HG03045 (cell line): ENCODE data around the gene SVOP.

Experiments
- ATAC-seq: cut with Tn5 transposase; IDR thresholded peaks from one replicate; pipeline ENCODE4 v1.9.1; 2021; ENCODE audit warnings: mild to moderate bottlenecking, moderate library complexity; ENCODE audit not compliant: unreplicated experiment

The SVOP gene

DNA sequence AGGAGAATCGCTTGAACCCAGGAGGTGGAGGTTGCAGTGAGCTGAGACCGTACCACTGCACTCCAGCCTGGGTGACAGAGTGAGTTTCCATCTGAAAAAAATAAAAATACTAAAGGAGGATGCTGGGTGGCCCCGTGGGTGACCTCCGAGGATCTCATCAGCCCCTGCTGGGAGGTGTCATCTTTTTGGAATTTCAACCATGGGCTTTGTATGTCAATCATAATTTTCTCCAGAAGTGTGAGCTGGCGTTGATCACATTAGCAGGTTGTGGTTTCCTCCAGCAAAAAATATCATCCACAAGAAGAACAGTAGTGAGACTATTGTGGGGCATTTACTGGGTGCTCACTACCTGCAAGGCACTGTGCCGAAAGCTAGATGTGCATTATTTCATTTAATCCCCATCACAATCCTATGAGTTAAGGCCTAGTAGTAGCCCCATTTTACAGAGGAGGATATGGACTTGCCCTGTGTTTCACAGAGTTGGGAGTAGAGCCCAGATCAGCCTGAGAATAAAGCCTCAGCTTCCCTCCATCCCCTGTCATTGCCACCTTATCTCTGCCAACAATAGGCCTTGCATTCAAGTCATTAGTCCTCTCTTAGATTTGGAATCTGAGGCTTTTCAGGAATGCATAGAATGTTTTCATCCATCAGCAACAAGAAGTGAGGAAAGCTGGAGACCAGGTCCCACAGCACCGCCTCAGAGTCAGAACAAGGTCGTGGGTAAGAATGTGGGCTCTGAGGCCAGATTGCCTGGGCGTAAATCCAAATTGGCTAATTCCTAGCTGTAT, 39.8 kb downstream of the SVOP start:
- ATAC-seq = no peak

DNA sequence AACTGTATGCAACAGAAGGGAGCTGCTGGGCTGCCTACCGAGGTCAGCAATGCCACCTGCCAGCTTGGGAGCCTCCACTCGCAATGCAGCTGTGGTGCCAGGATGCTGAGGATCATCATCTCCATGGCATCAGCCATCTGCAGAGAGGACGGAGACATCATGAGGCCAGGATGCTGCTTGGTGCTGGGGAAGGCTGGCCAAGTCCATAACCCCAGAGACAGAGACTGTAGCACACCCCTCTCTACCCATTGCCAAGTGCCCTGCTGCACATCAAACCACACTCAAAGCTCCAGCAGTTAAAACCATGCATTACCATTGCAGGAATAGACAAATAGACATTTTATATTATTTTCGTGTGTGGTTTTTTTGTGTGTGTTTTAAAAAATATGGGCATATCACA, 43.5 kb downstream of the SVOP start:
- no peak for ATAC-seq

DNA sequence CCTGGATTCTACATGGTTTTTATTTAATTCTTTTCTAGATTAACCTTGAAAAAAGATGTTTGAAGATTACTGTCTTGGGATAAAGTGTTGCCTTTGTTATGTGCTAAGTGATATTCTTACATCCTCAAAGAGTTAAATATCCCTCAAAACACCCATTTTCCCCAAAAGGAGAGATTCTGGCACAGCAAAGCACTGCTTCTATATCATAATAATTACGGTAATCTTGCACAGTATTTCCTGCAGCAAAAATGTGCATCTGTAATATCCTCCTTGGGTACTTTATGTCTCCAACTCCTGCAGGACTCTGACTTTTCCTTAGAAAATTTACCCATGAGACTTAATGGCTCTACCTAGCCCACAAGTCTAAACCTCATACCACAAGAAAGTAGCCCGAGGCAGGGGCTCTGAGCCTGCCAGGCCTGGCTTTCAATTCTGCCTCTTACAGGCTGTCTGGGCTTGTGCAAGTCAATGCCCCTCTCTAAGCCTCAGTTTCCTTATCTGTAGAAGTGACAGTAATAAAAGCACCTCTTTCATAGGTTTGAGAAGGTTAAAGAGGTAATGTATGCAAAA, 45.8 kb downstream of the SVOP start:
- ATAC-seq = no peak

DNA sequence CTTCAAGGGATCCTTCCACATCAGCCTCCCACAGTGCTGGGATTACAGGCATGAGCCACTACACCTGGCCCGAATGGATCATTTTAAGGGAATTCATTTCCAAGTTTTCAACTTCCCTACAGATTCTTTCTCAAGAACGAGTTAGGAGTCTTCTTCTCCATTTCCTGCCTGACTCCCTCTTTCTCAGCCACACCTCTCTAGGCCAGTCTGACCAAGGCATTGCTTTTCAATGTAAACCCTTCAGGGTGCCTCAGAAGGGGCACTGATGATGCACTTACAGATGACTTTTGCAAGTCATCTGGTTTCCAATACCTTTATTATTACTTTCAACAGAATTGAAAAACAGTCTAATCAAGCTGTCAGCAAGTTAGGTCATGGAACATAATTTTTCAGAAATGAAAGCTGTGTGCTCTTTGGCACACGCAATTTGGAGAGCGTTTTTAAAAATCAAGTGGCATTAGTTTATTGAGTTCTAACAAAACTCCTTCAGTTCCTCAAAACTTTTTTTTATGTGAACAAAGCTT, 47.2 kb downstream of the SVOP start:
- no peak for ATAC-seq

DNA sequence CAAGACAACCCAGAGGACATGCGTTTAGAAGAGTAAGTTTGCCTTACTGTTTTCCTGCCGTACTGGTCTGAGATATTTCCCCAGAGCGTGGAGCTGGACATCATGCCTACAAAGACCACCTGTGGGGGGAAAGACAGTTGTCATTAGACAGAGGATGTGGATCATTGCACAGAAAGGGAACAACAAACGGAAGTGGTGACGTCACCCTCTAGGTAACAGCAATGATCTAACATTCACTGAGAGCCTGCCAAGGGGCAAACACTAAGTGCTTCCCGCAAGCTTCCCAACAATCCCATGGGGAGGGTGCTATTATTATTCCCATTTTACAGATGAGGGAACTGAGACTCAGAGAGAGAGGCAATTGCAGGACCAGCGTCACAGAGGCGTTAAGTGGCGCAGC, 48.5 kb downstream of the SVOP start:
- ATAC-seq = no peak

DNA sequence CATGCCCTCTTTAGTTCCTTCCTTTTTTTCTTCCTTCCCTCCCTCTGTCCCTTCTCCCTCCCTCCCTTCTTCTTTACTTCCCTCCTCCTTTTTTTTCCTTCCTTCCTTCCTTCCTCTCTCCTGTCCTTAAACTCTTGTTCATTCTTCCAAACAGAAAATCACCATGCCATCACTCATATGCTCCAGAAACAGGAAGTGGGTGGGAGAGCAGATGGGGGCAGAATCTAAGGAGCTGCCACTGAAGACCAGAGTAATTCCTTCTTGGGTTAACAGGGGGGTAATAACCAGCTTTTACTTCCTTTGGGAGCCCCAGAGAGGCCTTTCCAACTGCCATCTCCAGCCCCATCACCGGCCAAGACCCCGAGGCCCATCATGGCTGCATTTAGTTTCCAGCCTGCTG, 51.2 kb downstream of the SVOP start:
- no peak for ATAC-seq

DNA sequence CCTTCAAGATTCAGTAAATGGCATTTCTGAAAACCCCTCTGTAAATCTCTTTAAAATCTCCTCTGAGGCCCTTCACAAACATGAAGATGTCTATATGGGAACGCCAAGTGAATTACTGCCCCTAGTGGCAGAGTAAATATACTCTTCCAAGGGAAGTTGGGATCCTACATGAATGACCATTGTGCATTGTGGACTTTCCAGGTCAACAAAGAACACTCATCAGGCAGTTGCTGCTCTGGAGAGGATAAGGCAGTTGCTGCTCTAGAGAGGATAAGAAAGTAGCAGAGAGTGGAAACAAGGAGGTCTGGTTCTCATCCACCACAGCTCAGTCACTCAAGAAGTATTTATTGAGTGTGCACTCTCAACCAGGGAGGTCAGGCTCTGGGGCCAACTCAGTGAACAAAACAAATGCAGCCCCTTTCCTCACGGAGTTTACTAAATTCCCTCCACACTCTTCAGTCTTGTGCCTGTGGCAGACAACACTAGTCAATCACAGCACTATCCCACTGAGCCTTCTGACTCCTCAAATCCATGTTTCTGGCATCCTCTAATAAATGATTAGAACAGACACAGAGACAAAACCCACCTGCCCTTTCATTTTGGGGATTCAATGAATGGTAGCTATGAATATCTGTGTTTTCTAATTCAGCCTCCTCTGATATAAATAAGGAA, 52.9 kb downstream of the SVOP start:
- no peak for ATAC-seq

DNA sequence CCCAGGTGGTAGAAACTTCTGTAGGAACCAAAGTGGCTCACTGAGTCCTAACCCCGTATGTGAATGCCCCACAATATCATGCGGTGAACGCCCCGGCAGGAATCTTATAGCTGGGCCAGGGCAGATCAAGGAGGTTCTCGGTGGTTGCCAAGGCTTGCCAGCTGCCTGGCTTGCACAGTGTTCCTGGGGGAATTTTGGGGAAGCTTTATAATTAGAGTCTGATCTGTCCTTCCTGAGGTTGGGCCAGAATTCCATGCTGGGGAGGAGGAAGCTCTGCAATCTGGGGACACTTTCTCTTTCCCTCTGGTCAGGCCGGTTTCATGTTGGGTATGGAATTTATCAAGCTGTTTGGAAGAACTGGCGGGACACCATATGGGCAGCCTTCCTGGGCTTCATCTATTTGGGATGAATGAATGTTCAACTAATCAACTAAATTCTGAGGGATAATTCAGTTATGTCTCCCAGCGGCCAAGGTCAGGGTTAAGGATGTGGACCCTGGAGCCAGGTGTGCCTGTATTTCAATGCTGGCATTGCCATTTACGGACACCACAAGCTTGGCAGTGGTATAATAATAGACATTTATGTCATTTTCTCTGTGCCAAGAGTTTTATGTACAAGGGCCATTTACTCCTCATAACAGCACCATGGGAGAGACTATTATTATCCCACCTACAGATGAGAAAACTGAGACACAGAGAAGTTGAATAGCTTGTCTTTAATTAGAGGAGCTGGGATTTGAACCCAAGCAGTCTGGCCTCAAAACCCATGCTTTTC, 54.3 kb downstream of the SVOP start:
- ATAC-seq = no peak

DNA sequence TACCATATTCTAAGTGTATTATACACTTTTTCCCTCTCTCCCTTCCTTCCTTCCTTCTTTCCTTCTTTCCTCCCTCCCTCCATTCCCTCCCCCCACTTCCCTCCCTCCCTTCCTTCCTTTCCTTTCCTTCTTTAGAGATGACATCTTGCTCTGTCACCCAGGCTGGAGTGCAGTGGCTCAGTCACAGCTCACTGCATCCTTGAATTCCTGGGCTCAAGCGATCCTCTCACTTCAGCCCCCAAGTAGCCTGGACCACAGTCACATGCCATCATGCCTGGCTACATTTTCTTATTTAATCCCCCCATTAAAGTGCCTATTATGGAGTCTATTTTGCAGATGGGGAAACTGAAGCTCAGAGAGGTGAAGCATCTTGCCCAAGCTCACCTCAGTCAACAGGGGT, 55.0 kb downstream of the SVOP start:
- ATAC-seq = no peak

DNA sequence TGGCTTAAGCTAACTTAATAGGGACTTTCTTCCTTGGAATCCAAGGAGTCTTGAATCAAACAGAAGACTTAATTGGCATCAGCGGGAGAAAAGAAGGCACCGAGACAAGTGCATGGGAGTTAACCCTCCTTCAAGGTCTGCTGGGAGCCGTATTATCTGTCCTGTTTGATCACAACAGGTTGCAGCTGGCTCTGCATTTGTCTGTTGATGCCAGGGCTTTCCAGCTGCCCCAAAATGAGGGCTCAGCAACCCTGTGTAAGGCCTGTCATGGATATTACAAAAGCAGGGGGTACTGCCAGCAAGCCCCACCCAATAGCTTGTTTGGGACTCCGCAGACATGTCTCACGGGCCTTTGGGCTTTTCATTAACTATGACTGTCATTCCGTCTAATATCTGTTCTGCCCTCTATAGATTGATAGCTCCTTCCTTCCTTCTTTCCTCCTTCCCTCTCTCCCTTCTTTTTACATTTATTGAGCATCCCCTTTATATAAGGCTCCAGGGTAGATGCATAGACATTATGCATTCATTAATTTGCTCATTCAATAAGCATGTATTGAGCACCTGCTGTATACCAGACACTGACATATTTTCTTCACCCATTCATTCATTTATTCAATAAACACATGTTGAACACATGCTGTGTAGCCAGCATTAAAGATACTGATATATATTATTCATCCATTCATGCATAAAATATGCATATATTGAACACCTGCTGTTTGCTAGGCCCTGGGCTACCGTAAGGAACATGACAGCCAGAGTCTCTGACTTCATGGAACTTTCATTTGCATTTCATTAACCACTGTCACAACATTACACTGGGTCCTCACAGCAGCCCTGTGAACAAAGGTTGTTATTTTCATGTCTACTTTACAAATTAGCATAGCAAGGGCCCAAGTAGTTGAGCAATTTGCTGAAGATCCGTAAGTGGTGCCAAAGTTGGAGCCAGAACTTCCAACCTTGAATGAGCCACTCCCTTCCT, 56.2 kb downstream of the SVOP start:
- no peak for ATAC-seq

DNA sequence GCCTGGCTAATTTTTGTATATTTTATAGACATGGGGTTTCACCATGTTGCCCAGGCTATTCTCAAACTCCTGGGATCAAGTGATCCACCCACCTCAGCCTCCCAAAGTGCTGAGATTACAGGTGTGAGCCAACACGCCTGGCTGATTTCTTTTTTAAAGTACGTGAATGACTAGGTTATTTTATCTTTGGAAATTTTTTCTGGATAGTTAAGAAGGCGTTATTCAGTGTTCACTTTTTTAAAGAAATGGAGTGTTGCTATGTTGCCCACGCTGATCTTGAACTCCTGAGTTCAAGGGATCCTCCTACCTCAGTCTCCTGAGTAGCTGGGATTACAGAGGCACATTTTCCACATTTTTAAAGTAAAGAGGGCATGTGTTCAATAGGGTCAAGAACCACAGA, 58.6 kb downstream of the SVOP start:
- ATAC-seq = no peak

DNA sequence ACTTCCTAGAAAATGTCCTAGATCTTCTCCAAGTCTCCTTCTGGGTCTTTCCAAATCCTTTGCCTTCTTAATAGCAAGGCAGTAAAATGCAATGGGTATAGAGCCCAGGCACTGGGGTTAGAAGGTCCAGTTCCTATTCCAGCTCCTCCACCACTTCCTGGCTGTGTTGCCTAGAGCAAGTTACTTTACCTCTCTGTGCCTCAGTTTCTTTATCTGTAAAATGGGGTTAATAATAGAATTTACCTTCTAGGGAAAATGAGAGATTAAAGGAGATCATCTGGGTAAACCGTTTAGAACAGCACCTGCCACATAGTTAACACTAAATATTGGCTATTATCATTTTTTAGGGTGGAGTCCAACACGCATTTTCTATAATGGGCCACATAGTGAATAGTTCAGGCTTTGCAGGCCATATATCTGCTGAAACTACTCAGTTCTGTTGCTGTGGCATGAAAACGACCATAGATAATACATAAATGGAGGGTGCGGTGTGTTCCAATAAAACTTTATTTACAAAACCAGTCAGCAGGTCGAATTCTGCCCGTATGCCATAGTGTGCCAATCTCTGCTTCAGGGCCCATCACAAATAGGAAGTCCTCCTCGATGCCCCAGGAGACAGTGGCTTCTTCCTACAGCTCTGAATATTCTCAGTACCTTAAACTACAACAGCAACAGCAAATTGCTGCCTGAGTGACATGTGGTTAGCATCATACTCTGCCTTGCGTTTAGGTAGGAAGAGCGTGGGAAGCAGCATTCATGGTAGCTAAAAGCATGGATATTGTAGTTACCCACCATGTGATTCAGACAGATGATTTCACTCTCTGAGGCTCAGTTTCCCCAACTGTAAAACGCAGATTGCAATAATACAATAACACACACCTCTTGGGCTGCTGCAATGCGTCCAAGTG, 60.9 kb downstream of the SVOP start:
- ATAC-seq = no peak

DNA sequence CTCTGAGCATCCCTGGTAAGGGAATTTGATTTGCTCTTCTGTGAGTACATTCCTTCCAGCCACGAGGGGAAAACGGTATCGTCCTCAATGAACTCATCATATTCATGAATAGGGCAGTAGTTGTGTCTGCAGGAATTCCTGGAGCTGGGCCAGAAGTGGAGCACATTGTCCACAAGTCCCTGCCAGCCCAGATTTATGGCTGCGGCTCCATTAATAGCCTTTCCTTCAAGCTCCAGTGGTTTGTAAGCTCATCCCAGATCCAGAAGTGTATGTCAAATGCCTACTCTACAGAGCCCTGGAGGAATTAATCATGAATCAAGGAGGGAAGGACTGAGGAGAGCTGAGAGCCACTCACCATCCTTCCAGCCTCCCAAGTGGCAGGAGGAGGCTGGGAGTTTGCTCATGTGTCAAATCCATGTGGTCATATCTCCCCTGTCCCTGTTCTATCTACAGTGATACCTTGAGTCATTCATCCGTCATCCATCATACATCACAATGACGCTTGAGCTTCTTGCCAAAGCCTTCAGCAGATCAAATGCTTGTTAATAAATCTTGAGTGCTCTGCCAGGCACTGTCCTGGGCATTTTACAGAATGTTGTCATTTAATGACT, 65.5 kb downstream of the SVOP start:
- ATAC-seq = no peak

DNA sequence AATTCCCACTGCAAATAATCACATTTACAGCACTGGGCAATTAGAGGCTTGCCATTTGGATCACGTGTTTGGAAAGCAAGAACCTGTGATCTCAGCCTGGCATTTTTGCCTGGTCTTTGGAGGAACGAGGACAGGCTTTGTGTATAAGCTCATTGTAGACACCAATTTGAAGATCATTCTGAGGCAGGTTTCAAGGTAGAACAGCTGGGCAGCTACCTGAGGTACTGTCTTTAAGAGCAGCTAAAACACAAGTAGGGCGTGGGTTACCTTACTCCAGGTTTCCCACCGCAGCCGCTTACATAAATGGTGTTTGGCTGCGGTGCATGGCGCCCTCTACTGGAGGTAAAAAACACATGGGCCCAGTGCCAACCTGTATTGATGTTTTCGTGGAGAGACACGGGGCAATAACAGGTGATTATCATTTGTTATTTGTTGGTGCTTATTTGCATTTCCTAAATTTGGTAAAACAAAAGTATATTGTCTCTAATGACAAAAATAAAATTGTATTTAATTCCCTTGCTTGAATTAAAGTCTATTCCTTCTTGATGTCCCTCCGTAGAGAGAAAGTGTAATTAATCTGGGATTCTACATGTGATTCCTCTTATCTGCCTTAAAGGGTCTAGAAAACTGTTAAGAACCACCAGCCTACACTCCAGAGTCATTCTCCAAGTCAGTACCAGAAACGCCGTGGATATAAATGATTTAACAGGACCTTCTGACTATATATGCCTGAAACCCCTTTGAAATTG, 69.7 kb downstream of the SVOP start:
- no peak for ATAC-seq

DNA sequence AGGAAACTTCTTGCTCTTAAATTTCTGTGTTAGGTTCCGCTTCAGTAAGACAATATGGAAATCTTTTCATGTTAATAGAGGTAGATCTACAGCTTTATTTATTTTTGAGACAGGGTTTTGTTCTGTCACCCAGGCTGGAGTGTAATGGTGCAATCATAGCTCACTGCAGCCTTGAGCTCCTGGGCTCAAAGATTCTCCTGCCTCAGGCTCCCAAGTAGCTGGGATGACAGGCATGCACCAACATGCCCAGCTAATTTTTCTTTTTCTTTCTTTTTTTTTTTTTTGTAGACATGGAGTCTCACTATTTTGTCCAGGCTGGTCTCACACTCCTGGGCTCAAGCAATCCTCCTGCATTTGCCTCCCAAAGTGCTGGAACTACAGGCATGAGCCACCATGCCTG, 70.9 kb downstream of the SVOP start:
- no peak for ATAC-seq

DNA sequence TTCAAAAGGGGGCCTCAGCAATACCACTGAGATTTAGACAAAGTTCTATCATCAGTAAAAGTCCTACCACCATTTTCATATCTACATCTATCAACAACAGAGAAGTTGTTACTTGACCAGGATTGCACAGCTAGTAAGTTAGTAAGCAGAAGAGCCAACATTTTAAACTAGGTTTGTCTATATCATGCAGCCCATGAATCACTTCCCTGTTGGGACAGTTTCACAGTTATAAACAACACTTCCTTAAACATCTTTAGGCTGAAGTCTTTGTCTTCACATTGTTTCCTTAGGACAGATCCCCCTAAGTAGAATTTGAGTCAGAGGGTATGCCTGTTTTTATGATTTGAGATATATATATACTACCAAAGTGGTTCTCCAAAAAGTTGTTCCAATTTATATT, 72.5 kb downstream of the SVOP start:
- no peak for ATAC-seq

DNA sequence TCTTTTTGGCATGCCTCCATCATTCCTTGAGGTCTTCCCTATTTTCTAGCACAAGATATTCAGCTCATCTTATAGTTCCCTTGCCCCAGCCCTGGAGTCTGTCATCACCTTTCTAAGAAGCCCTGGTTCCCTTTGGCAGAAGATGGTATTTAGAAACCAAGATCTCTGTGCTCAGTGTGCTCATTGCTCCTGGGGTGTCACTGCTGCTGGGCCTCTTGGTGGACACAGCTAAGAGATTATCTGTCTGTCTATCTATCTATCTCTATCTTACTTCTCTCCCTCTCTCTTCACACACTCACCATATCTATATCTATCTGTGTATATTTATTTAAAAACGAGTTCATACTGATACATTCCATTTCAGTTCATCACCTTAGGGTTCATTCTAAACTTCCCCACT, 73.8 kb downstream of the SVOP start:
- no peak for ATAC-seq

DNA sequence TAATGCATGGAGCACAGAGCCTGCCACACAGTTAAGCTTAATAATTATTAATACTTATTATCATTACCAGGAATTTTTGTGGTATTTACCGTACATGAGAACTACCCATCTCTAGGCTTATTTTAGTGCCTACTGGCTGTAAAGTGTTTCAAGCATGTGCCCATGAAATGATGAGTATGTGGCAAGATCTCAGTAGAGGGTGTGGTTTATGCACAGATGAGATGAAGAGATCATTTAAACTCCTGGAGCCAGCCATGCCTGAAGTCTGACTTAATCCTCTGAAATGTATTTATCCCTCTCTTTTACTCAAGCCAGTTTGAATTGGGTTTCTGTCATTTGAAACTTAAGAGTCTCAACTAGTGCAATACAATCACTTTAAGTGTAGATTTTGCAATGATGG, 80.7 kb downstream of the SVOP start:
- ATAC-seq = no peak
